ENCODE measurements around the gene CKM.

CKM gene

GRCh38 chr19:45322744-45323281 lies at the start of gene CKM:
Gene CKM, minus strand, starts transcription at chr19:45322875. Its CDS starts 3,162 bp downstream, at chr19:45319713.
- DNase-seq (ENCODE audit: low read depth, low spot score), result no peak

DNA sequence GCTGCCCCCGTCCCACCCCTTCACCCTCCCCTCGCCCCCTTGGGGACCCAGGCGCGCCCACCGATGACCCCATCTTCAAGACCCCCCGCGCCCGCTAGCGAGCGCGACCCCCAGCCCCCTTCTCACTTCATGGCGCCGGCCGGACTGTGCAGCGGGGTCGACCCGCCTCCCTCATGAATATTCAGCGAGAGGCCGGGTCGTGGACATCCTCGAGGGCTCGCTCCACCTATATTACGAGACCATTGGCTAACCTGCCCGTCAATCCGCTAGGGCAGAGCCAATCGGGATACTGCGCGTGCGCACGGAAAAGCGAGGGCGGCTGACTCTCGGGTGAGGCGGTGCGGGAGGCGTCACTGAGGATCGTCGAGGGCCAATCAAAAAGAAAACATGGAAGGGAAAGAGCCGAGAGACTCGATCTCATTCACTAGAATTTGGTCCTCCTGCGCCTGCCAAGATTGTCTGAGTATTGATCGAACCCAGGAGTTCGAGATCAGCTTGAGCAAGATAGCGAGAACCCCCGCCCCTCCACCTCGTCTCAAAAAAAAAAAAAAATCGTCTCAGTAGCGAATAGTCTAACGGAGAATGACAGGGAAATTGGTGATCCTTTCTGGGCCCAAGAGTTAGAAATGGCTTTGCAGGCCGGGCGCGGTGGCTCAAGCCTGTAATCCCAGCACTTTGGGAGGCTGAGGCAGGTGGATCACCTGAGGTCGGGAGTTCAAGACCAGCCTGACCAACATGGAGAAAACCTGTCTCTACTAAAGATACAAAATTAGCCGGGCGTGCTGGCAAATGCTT lies 47.9 kb upstream of the CKM start, which contains the start of gene ERCC2:
TSS of gene ERCC2 (minus strand) at position 164 of the 795 bp plus-strand sequence. CDS start at position 131, 33 bp downstream.
- DNase-seq (ENCODE audit: low read depth, low spot score), result peak; percentile 95

- DNase-seq (ENCODE audit: low read depth, low spot score), result no peak
Measured at GRCh38 chr19:45368737-45369340, 46.2 kb upstream of the CKM start.

DNA sequence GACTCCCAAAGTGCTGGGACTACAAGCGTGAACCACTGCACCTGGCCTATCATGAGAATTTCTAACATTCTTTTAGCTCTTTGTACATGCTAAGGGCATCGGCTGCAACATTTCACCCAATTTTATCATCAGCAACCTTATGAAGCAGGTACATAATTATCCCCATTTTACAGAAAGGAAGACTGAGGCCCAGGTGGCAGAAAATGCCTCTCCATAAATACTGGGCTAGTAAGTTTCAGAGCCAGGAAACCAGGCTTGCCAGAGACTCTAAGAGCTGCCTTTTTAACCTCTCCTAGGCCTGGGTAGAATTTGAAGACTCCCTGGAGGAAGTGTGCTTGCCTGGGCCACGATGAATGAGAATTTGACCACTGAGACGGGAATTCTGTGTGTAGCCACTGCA lies 45.5 kb upstream of the CKM start:
- no peak for DNase-seq (ENCODE audit: low read depth, low spot score)

GRCh38 chr19:45364696-45365095 lies 42.0 kb upstream of the CKM start:
- DNase-seq (ENCODE audit: low read depth, low spot score), result no peak

- no peak for DNase-seq (ENCODE audit: low read depth, low spot score)
Measured at GRCh38 chr19:45363861-45364459, 41.3 kb upstream of the CKM start.

- DNase-seq (ENCODE audit: low read depth, low spot score), result no peak
Measured at GRCh38 chr19:45362291-45362690, 39.6 kb upstream of the CKM start.

DNA sequence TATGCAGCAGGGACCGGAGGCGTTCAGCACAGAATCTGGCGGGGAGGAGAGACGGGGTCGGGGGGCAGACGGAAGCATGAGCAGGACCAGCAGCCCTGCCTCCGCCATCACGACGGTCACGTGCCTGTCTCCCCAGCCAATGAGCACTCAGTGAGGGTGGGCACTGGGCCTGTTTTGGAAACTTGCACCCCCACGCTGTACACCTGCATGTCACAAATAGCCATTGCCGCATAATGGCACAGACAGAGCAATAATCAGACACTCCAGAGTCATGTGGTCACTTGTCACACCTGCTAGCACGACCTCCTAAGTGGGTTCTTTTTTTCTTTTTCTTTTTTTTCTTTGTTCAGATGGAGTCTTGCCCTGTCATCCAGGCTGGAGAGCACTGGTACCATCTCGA lies 38.9 kb upstream of the CKM start:
- DNase-seq (ENCODE audit: low read depth, low spot score), result no peak

DNA sequence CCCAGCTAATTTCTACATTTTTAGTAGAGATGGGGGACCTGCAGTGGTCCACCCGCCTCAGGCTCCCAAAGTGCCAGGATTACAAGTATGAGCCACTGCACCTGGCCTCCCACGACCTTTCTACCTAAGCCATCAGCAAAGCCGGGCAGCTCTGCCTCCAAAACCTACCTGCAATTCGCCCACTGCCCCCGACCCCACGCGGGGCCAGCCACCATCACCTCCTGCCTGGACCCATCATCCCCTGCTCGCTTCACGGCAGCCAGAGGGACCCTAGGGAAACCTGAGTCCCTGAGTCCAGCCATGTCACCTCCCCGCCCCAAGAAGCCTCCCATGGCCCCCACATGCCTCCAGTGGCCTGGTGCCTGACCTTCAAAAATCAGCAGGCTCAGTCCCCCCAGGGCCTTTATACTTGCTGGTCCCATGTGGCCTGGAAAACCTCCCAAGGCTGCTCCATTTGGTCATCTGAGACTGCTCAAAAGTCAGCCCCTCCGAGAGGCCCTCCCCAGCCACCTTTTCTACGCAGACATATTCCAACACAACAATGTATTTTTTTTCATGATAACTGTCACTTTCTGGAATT lies 35.6 kb upstream of the CKM start:
- DNase-seq (ENCODE audit: low read depth, low spot score), result no peak

GRCh38 chr19:45357445-45357783 lies 34.7 kb upstream of the CKM start:
- no peak for DNase-seq (ENCODE audit: low read depth, low spot score)

- DNase-seq (ENCODE audit: low read depth, low spot score), result no peak
Measured at GRCh38 chr19:45356760-45357444, 34.2 kb upstream of the CKM start.

- no peak for DNase-seq (ENCODE audit: low read depth, low spot score)
Measured at GRCh38 chr19:45355910-45356309, 33.2 kb upstream of the CKM start.

DNA sequence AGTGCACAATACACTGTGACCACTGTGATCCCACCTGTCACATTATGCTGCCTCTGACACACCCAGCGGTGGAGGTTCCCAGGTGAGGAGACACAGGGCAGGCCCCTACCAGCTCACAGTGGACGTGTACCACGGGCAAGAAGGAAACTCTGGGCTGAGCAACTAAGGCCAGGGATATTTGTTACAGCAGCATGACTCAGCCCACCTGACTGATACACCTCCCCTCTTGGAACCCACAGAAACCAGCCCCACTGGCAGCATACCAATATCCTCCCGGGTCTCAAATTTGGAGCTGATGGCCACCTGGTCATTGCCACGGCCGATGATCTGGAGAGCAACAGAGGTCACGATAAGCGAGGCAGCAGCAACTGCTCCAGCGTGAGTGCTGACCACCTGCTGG lies 32.7 kb upstream of the CKM start:
- no peak for DNase-seq (ENCODE audit: low read depth, low spot score)

- DNase-seq (ENCODE audit: low read depth, low spot score), result no peak
Measured at GRCh38 chr19:45354241-45354842, 31.7 kb upstream of the CKM start.

DNA sequence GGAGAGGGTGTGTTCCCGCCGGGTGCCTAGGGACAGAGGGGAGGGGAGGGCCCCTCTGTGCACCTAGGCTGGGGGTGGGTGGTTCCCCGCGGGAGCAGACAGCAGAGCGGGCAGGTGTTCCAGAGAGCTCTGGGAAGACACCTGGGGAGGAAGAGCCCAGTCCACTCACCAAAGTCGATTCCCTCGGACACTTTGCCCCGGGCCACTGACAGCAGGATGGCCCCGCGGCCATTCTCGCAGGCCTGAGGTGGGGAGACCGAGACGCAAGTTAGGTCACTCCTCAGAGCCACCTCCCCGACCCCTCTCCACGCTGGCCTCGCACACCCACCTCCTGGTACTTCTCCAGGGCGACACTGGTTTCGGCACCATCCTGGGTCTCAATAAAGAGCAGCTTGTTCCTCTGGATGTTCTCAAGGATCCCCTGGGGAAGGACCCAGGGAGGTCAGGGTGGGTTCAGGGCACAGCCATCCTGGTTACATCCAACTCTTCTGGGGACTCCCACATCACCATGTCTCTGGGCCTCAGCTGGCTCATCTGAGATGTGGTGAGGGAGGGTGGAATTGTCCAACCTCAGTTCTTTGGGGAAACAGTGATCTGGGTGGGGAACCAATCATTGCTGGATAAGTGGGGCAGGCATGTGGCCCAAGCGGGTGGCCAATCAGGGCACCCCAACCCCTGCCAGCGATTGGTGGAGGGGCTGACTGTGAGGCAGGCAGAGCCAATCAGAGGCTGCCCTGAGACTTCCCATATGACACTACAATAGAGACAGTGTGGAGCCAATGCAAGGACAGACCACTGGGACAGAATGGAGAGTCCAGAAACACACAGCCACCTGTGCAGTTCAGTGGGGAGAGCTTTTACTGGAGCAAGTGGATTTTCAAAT lies 30.5 kb upstream of the CKM start:
- no peak for DNase-seq (ENCODE audit: low read depth, low spot score)

DNA sequence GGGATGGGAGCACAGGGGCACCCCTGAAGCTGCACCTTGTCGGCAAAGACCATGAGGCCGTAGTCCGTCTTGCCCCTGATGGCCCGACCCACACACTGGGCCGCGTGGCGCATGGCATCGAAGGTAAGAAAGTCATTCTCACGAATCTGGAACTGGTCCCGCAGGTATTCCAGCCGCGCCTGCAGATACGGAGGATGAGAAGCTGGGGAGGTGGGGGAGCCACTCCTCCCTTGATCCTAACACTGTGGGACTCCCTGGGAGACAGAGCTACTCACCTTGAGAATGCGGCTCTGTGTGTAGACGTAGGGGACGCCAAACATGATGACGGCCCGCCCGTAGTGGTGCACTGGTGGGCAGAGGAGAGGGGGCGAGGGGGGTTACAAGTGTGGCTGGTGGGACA lies 29.8 kb upstream of the CKM start:
- no peak for DNase-seq (ENCODE audit: low read depth, low spot score)

DNA sequence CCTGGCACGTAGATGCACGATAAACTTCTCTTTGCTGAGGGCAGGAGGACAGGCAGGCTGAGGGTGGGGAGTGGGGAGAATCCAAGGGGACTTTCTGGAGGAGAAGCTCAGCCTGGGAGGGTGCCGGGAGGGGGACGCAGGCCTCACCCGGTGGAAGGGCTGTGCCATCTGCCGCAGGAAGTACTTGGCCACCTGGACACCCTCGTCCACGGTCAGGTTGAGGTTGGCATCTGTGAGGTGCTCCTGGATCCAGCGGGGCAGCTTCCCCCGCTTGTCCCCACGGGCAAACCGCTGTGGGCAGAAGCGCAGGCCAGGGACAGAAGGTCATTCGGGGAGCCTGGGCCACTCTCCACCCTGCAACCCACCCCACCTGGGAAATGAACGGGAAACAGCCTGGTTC lies 29.4 kb upstream of the CKM start:
- DNase-seq (ENCODE audit: low read depth, low spot score), result no peak

DNA sequence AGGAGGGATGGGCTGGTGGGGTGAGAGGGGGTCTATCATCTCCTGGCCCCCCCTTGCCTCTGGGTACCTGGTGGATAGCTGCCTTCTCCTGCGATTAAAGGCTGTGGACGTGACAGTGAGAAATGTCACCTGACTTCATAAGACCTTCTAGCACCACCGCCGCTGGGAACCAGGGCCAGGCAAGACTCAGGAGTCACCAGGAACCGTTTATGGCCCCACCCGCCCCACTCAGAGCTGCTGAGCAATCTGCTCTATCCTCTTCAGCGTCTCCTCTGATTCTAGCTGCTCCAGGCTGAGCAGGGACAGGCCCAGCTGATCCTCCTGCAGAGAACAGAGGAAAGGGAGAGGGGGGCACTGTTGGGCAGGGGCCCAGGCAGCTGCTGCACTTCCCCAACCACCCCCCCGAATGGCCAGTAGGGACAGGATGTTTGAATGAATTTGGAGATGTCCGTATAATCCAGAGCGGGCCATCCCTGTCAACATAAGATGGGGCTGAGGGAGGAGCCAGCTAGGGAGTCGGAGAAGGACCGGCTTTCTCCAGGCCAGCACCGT lies 28.8 kb upstream of the CKM start:
- no peak for DNase-seq (ENCODE audit: low read depth, low spot score)

- DNase-seq (ENCODE audit: low read depth, low spot score), result no peak
Measured at GRCh38 chr19:45350477-45351058, 27.9 kb upstream of the CKM start.

All from iPS DF 19.7 (cell line).